Common myeloid progenitor, CD34-positive (primary cell): Measurements from ENCODE around the gene TENM4.

ENCODE experiments used
- CTCF ChIA-PET: fragments of 350-600 bp; sonication (Branson Sonifier 250); formaldehyde crosslinking; loops from one replicate; lab custom pipeline; 2021; ENCODE audit warnings: antibody characterized with exemption; lab: Charles Lee
- POLR2A ChIA-PET: fragments of 350-600 bp; sonication (Branson Sonifier 250); formaldehyde crosslinking; loops from one replicate; lab custom pipeline; 2021; ENCODE audit warnings: antibody characterized with exemption; lab: Charles Lee
- DNase-seq, 3 donors: peaks; one replicate each; pipeline versions ENCODE4 v3.0.0 to v3.0.0-alpha.2; 2013
- H3K27ac ChIP-seq, 2 experiments: 1 replicate in 1 of 2; 2 replicates in 1 of 2; pipeline ENCODE4 v1.7.0; 2013; ENCODE audit warnings: inconsistent platforms in 2 of 2, low read length in 2 of 2, mild to moderate bottlenecking in 2 of 2, low read depth in 1 of 2, moderate library complexity in 1 of 2; ENCODE audit not compliant: severe bottlenecking in 2 of 2, insufficient read depth in 1 of 2, poor library complexity in 1 of 2
- H3K27me3 ChIP-seq, 5 experiments: replicated peaks in 2 of 5; 1 replicate in 3 of 5; 2 replicates in 2 of 5; pipeline versions ENCODE4 v1.6.1 to v1.7.0; 2013; ENCODE audit warnings: low read length in 4 of 5, mild to moderate bottlenecking in 2 of 5, moderate library complexity in 2 of 5, inconsistent platforms in 1 of 5; ENCODE audit not compliant: insufficient read depth in 5 of 5, control insufficient read depth in 4 of 5
- H3K36me3 ChIP-seq, 4 experiments: 1 replicate in 2 of 4; 2 replicates in 2 of 4; pipeline versions ENCODE4 v1.6.1 to v1.7.0; 2013; ENCODE audit warnings: low read length in 3 of 4, control low read depth in 1 of 4, mild to moderate bottlenecking in 1 of 4; ENCODE audit not compliant: control insufficient read depth in 4 of 4, insufficient read depth in 4 of 4
- H3K4me1 ChIP-seq, 4 experiments: 1 replicate in 3 of 4; 2 replicates in 1 of 4; pipeline versions ENCODE4 v1.6.1 to v1.7.1; 2013; ENCODE audit warnings: low read length in 3 of 4, mild to moderate bottlenecking in 3 of 4, control low read depth in 1 of 4, inconsistent platforms in 1 of 4, moderate library complexity in 1 of 4; ENCODE audit not compliant: control insufficient read depth in 4 of 4, insufficient read depth in 4 of 4; ENCODE audit errors: control extremely low read depth in 1 of 4
- H3K4me3 ChIP-seq, 7 experiments: 1 replicate in 4 of 7; 2 replicates in 3 of 7; pipeline versions ENCODE4 v1.5.1 to v1.7.0; 2013; ENCODE audit warnings: mild to moderate bottlenecking in 7 of 7, low read length in 6 of 7, moderate library complexity in 6 of 7, inconsistent platforms in 2 of 7, low read depth in 2 of 7, control low read depth in 1 of 7; ENCODE audit not compliant: insufficient read depth in 4 of 7, control insufficient read depth in 1 of 7; ENCODE audit errors: extremely low read depth in 1 of 7
- H3K9me3 ChIP-seq, 5 experiments: 1 replicate in 4 of 5; 2 replicates in 1 of 5; pipeline versions ENCODE4 v1.6.1 to v1.7.1; 2013; ENCODE audit warnings: low read length in 4 of 5, mild to moderate bottlenecking in 2 of 5, inconsistent platforms in 1 of 5, low read depth in 1 of 5, moderate library complexity in 1 of 5; ENCODE audit not compliant: control insufficient read depth in 4 of 5, insufficient read depth in 2 of 5; ENCODE audit errors: control extremely low read depth in 1 of 5
- WGBS: methylation state at CpG from one replicate; pipeline ENCODE4 v1.1.5; 2013; ENCODE audit not compliant: insufficient coverage; 5-methylcytosine and 5-hydroxymethylcytosine counted together

The TENM4 gene

DNA sequence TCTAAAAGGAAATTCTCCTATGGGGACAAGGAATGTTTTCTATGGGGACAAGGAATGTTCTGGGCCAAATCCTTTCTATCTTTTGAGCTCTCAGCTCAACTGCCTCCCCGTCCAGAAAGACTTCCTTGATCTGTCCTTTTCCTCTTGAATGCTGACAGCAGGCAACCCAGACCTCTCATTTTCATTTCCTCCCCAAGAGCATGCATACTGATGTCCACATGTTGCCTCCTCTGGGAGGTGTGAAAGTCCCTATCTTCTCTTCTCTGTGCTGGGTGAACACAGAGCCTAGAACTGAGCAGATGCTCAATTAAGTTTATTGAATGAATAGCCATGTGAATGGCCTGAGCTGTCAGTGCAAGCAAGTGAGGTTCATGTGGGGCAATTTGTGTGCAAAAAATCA is 534.3 kb downstream of the TENM4 start:
- Histone ChIP-seq H3K4me3 (no peak overlapping the region), H3K36me3 (no peaks in the 10 kb centered on the region), H3K4me1 (no peaks in the 10 kb centered on the region), H3K27ac (no peak overlapping the region), H3K9me3 (no peaks in the 10 kb centered on the region), H3K27me3 (peaks cover 0 to 39% (median 8%) of the 10 kb centered on the region in 5 experiments)
- DNase-seq, result no peak
- CTCF ChIA-PET, result interaction anchor here (0.7 kb wide), 1 partner anchor 29 kb away, joined by 3 read pairs; no protein-coding TSS in a partner anchor
- 38% methylated on average over 1 of the region's 1 CpG for WGBS
- POLR2A ChIA-PET, result no interaction called here

DNA sequence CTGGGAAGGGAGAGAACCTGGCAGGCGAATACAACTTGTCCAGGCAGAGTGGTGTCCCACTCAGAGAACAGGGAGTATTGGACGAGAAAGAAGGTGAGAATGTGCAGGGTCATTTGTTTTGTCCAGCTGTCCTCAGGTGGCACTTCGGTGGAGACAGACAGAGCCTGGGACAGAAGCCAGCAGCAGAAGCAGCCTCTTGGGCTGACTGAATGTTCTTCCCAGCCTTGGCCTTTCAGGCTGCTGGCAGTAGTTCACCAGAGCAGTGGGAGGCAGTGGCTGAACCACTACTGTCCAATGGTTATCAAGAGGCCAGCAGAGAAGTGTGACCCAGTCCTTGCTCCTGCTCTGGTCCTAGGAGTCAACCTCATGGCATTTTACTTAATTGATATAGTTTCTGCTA is 535.1 kb downstream of the TENM4 start:
- CTCF ChIA-PET, result no interaction called here
- POLR2A ChIA-PET, result no interaction called here
- WGBS, result 100% methylated on average over 3 of the region's 3 CpGs
- Histone ChIP-seq H3K27ac (no peak overlapping the region), H3K4me3 (no peak overlapping the region), H3K4me1 (no peaks in the 10 kb centered on the region), H3K9me3 (no peaks in the 10 kb centered on the region), H3K36me3 (no peaks in the 10 kb centered on the region), H3K27me3 (peaks cover 0 to 46% (median 8%) of the 10 kb centered on the region in 5 experiments)
- DNase-seq, result no peak

DNA sequence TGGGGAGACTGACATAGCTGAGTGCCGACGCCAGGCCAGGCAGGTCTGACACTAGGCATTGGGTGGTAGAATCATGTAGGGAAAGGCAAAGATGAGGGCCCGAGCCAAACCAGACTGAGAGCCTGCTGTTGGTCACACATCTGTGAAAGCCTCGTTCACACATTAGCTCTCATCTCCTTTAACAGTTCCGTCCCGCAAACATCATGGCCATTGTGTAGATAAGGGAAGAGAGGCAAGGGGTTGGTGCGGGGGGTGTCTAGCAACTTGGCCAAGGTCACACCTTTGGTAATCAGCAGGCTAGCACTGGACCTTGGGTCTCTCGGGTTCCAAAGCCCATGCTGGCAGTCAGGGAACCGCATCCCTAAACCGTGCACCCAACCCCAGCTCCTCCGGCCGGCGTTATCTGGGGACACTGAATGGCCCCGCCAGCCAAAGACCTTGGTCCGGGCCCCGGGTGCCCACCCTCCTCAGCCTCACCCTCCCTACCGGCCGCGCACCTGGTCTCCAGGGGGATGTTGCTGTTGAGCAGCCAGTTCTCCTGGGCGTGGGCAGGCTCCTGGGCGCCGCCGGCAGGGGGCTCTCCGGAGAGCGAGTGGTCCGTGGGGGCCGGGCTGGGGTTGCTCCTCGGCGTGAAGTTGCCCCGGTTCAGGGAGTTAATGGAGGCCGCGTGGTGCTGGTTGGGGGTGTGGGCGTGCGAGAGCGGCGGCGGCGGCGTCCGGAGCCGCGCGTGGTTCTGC is 537.9 kb downstream of the TENM4 start:
- WGBS, result 50% methylated on average over 43 of the region's 43 CpGs
- no peaks in the 10 kb centered on the region for H3K9me3 ChIP-seq
- DNase-seq, result peak in 2 of 3 donors; percentile 18 to 36
- H3K27me3 ChIP-seq, result peaks cover 0 to 48% (median 7%) of the 10 kb centered on the region in 5 experiments
- ChIA-PET POLR2A (no interaction called here), CTCF (no interaction called here)
- H3K36me3 ChIP-seq, result no peaks in the 10 kb centered on the region
- peak overlapping the region in 3 of 7 experiments; percentile 2 to 26 (median 7) for H3K4me3 ChIP-seq
- H3K27ac ChIP-seq, result no peak overlapping the region
- H3K4me1 ChIP-seq, result no peaks in the 10 kb centered on the region

DNA sequence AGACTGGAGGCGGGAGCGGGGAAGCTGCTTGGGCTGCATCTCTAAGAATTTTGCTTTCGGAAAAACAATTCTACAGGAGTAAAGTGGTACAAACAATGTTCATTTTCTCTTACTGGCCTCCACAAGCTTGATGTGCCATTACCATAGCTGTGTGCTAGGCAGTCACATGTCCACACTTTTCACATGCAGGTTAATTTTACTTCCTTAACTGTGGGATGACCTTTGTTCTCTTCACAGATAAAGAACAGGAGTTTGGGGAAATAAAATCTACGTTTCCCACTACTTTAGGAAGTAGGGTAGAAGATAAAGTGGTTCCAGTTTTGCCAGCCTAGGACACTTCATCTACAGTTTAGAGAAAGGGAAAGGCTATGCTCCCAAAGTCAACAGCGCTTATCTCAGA is 539.0 kb downstream of the TENM4 start:
- Histone ChIP-seq H3K4me3 (no peak overlapping the region), H3K36me3 (no peaks in the 10 kb centered on the region), H3K9me3 (no peaks in the 10 kb centered on the region), H3K4me1 (no peaks in the 10 kb centered on the region), H3K27me3 (peaks cover 0 to 47% (median 7%) of the 10 kb centered on the region in 5 experiments), H3K27ac (no peak overlapping the region)
- no peak for DNase-seq
- ChIA-PET CTCF (no interaction called here), POLR2A (no interaction called here)
- 92% methylated on average over 3 of the region's 5 CpGs for WGBS

- no peak for DNase-seq
- WGBS, result 100% methylated on average over 1 of the region's 1 CpG
- no peak overlapping the region for H3K27ac ChIP-seq
- CTCF ChIA-PET, result no interaction called here
- no peaks in the 10 kb centered on the region for H3K36me3 ChIP-seq
- POLR2A ChIA-PET, result no interaction called here
- H3K27me3 ChIP-seq, result peaks cover 0 to 38% (median 11%) of the 10 kb centered on the region in 5 experiments
- no peaks in the 10 kb centered on the region for H3K4me1 ChIP-seq
- no peak overlapping the region for H3K4me3 ChIP-seq
- peaks cover 0 to 4% (median 0%) of the 10 kb centered on the region in 5 experiments for H3K9me3 ChIP-seq
These were observed 542.5 kb downstream of the TENM4 start for GRCh38 chr11:78898266-78898775.

DNA sequence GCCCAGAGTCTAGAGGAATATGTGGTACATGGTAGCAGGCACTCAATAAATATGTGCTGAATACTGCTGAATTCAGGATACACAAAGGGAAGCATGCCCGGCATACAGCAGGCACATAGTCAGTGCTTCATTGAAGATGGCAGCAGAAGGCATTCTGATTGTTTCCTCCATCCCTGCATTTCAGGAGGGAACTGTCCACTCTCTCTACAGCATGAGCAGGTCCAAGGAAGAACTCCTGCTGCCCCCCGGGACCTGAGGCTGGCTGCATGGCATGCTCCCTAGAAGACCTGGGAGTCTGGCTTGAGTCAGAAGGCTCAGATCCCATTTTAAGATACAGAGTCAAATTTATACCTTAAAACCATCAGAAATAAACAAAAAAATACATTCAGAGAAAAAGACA is 546.8 kb downstream of the TENM4 start:
- peaks cover 0 to 4% (median 0%) of the 10 kb centered on the region in 5 experiments for H3K9me3 ChIP-seq
- DNase-seq, result no peak
- H3K27me3 ChIP-seq, result peaks cover 0 to 8% (median 4%) of the 10 kb centered on the region in 5 experiments
- POLR2A ChIA-PET, result no interaction called here
- WGBS, result 100% methylated on average over 1 of the region's 2 CpGs
- CTCF ChIA-PET, result no interaction called here
- H3K4me3 ChIP-seq, result no peak overlapping the region
- no peaks in the 10 kb centered on the region for H3K36me3 ChIP-seq
- H3K4me1 ChIP-seq, result no peaks in the 10 kb centered on the region
- H3K27ac ChIP-seq, result no peak overlapping the region

DNA sequence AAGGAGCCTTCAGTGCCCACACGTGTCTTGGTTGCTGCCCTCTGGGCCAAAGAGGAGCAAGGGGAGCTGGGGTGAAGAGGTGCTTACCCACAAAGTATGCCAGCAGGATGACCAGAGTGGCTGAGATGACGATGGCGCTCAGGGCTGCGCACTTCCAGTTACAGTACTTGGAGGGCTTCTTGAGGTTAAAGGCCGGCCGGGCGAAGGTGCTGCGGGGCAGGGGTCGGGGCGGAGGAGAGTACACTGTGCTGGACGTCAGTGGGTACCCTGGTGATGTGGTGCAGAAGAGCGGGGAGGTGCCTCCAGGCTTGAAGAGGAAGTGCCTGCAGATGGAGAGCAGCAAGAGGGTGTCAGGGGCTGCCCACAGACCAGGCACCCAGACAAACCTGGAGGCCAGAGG is 551.1 kb downstream of the TENM4 start:
- no peaks in the 10 kb centered on the region for H3K36me3 ChIP-seq
- peaks cover 0 to 5% (median 0%) of the 10 kb centered on the region in 5 experiments for H3K27me3 ChIP-seq
- H3K4me1 ChIP-seq, result no peaks in the 10 kb centered on the region
- no peak overlapping the region for H3K4me3 ChIP-seq
- peaks cover 0 to 1% (median 0%) of the 10 kb centered on the region in 5 experiments for H3K9me3 ChIP-seq
- WGBS, result 98% methylated on average over 10 of the region's 12 CpGs
- ChIA-PET POLR2A (no interaction called here), CTCF (no interaction called here)
- H3K27ac ChIP-seq, result no peak overlapping the region
- no peak for DNase-seq
